Activated T-helper 9 cell treated with anti-CD3 and anti-CD28 coated beads, Interleukin-2, amount 50 U/mL, for 16 hours (primary cell): ENCODE data around the gene VWF.

Experiments used
- DNase-seq: peaks from one replicate; pipeline ENCODE4 v3.0.0-alpha.2; 2020; ENCODE audit warnings: low read depth

The VWF gene

GRCh38 chr12:6076776-6077691, 47.4 kb downstream of the VWF start:
- DNase-seq, result no peak

GRCh38 chr12:6076346-6076745, 48.1 kb downstream of the VWF start:
- DNase-seq, result no peak

- no peak for DNase-seq
Observed at GRCh38 chr12:6074979-6075585, 49.4 kb downstream of the VWF start.

- DNase-seq, result no peak
Observed at GRCh38 chr12:6074427-6074826, 50.0 kb downstream of the VWF start.

GRCh38 chr12:6073426-6073825, 51.0 kb downstream of the VWF start:
- DNase-seq, result no peak

- no peak for DNase-seq
Observed at GRCh38 chr12:6072302-6072752, 52.1 kb downstream of the VWF start.

- DNase-seq, result no peak
Observed at GRCh38 chr12:6071589-6071988, 52.9 kb downstream of the VWF start.

- DNase-seq, result no peak
Observed at GRCh38 chr12:6070472-6071257, 53.8 kb downstream of the VWF start.

GRCh38 chr12:6069437-6070093, 54.9 kb downstream of the VWF start:
- DNase-seq, result no peak

GRCh38 chr12:6068227-6068626, 56.2 kb downstream of the VWF start:
- no peak for DNase-seq

- no peak for DNase-seq
Observed at GRCh38 chr12:6067152-6067916, 57.1 kb downstream of the VWF start.

GRCh38 chr12:6066651-6067050, 57.8 kb downstream of the VWF start:
- no peak for DNase-seq

GRCh38 chr12:6065863-6066199, 58.6 kb downstream of the VWF start:
- DNase-seq, result no peak

- DNase-seq, result no peak
Observed at GRCh38 chr12:6065131-6065862, 59.2 kb downstream of the VWF start.

- DNase-seq, result no peak
Observed at GRCh38 chr12:6062757-6063735, 61.4 kb downstream of the VWF start.

GRCh38 chr12:6062395-6062756, 62.1 kb downstream of the VWF start:
- DNase-seq, result no peak

- DNase-seq, result no peak
Observed at GRCh38 chr12:6061660-6062059, 62.8 kb downstream of the VWF start.

GRCh38 chr12:6059860-6060565, 64.5 kb downstream of the VWF start:
- no peak for DNase-seq

GRCh38 chr12:6059221-6059620, 65.2 kb downstream of the VWF start:
- no peak for DNase-seq
